BJ (cell line): ENCODE results near the gene REG4. TPM values are rescaled to one million over a fixed set of nuclear protein-coding genes. Genes with fewer than 3 reads are reported as not detected.
"Not testable (repeated sequence)": the region's sequence is repeated elsewhere in the genome, so short reads cannot be mapped to it uniquely, and the experiment has no call there.

Source experiments
- CTCF ChIA-PET: fragments of 350-600 bp; formaldehyde crosslinking; extraction: SDS; loops from one replicate; lab custom pipeline; 2021; ENCODE audit warnings: antibody characterized with exemption, inconsistent platforms; lab: Yijun Ruan, JAX
- POLR2A ChIA-PET: fragments of 300-600 bp; sonication (Branson Sonifier 250); formaldehyde crosslinking; extraction: SDS; loops from one replicate; lab custom pipeline; 2021; ENCODE audit warnings: antibody characterized with exemption; lab: Charles Lee
- DNase-seq: peaks from one replicate; pipeline ENCODE4 v3.0.0-alpha.2; 2011; ENCODE audit warnings: low read depth
- H3K27me3 ChIP-seq: 2 replicates; pipeline ENCODE4 v1.6.0; 2011; ENCODE audit warnings: low read length; ENCODE audit not compliant: control insufficient read depth, insufficient read depth
- H3K36me3 ChIP-seq: 2 replicates; pipeline ENCODE4 v1.5.1; 2011; ENCODE audit warnings: low read length; ENCODE audit not compliant: control insufficient read depth, insufficient read depth
- H3K4me3 ChIP-seq: 2 replicates; pipeline ENCODE4 v1.5.1; 2011; ENCODE audit warnings: low read depth, mild to moderate bottlenecking, control low read depth, low read length
- polyA minus RNA-seq: library from RNA; depleted of rRNA, polyadenylated mRNA; stranded (reverse); fragments of >200 nt; gene quantifications from 2 replicates; pipeline ENCODE4 v1.2.3, GENCODE V29; 2011; rRNA and poly(A)+ RNA removed
- polyA plus RNA-seq: library from polyadenylated mRNA; depleted of rRNA; stranded (reverse); fragments of >200 nt; gene quantifications from 2 replicates; pipeline ENCODE4 v1.2.3, GENCODE V29; 2011; rRNA removed
- TF ChIP-seq, protein P1 (sequence below): IDR thresholded peaks from 2 replicates; pipeline ENCODE4 v1.5.1; 2011; ENCODE audit warnings: low read depth, mild to moderate bottlenecking, control low read depth, inconsistent platforms, low read length, moderate library complexity; ENCODE audit not compliant: insufficient read depth

Gene REG4
- polyA plus RNA-seq (not detected in 2 replicates), polyA minus RNA-seq (not detected in 2 replicates)

- POLR2A ChIA-PET: no interaction called here
- TF ChIP-seq, protein P1, sequence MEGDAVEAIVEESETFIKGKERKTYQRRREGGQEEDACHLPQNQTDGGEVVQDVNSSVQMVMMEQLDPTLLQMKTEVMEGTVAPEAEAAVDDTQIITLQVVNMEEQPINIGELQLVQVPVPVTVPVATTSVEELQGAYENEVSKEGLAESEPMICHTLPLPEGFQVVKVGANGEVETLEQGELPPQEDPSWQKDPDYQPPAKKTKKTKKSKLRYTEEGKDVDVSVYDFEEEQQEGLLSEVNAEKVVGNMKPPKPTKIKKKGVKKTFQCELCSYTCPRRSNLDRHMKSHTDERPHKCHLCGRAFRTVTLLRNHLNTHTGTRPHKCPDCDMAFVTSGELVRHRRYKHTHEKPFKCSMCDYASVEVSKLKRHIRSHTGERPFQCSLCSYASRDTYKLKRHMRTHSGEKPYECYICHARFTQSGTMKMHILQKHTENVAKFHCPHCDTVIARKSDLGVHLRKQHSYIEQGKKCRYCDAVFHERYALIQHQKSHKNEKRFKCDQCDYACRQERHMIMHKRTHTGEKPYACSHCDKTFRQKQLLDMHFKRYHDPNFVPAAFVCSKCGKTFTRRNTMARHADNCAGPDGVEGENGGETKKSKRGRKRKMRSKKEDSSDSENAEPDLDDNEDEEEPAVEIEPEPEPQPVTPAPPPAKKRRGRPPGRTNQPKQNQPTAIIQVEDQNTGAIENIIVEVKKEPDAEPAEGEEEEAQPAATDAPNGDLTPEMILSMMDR: no peak
- no peaks in the 10 kb centered on the region for H3K36me3 ChIP-seq
- no peak within 1 kb of the TSS for H3K4me3 ChIP-seq
- DNase-seq: no peak
- peaks cover 3% of the 10 kb centered on the region for H3K27me3 ChIP-seq
- CTCF ChIA-PET: interaction anchor here (0.7 to 1.8 kb wide), 3 partner anchors 43 to 68 kb away, joined by 3 to 5 read pairs (median 4); partner anchors contain the start of gene HMGCS2
These were observed at the start of gene REG4 for GRCh38 chr1:119811387-119811786. Gene REG4, minus strand, starts transcription at chr1:119811460. Its CDS starts 2,691 bp downstream, at chr1:119808769.

GRCh38 chr1:119859647-119860046 is 48.4 kb upstream of the REG4 start:
- Histone ChIP-seq H3K36me3 (no peaks in the 10 kb centered on the region), H3K27me3 (no peaks in the 10 kb centered on the region), H3K4me3 (no peak overlapping the region)
- no peak for DNase-seq
- TF ChIP-seq, protein P1: no peak
- POLR2A ChIA-PET: no interaction called here
- CTCF ChIA-PET: interaction anchor here (1.2 to 3.0 kb wide), 7 partner anchors 10 to 113 kb away, joined by 3 to 17 read pairs (median 4); partner anchors contain the start of gene REG4

- POLR2A ChIA-PET, H3K27me3 ChIP-seq, H3K4me3 ChIP-seq, H3K36me3 ChIP-seq, DNase-seq: not testable (repeated sequence)
- CTCF ChIA-PET: interaction anchor here (0.8 to 3.0 kb wide), 8 partner anchors 11 to 112 kb away, joined by 3 to 17 read pairs (median 4); partner anchors contain the start of gene REG4
These were observed 47.4 kb upstream of the REG4 start for GRCh38 chr1:119858556-119859214.

GRCh38 chr1:119858126-119858525 is 46.9 kb upstream of the REG4 start:
- H3K4me3 ChIP-seq: no peak overlapping the region
- H3K27me3 ChIP-seq: no peaks in the 10 kb centered on the region
- TF ChIP-seq, protein P1: no peak
- no peaks in the 10 kb centered on the region for H3K36me3 ChIP-seq
- ChIA-PET POLR2A (no interaction called here), CTCF (interaction anchor here (1.5 to 2.9 kb wide), 3 partner anchors 11 to 49 kb away, joined by 3 to 17 read pairs (median 4); no protein-coding TSS in a partner anchor)
- DNase-seq: no peak

- no peaks in the 10 kb centered on the region for H3K27me3 ChIP-seq
- ChIA-PET POLR2A (no interaction called here), CTCF (interaction anchor here (0.9 to 1.3 kb wide), 2 partner anchors 9 to 12 kb away, joined by 3 read pairs; no protein-coding TSS in a partner anchor)
- TF ChIP-seq, protein P1: no peak
- H3K36me3 ChIP-seq: no peaks in the 10 kb centered on the region
- no peak overlapping the region for H3K4me3 ChIP-seq
- no peak for DNase-seq
These were observed 41.9 kb upstream of the REG4 start for GRCh38 chr1:119853155-119853554.
